Forelimb muscle (tissue), 1 donor: ENCODE data around the gene CELA2A. TPM values are rescaled to one million over a fixed set of nuclear protein-coding genes. Genes with fewer than 3 reads are reported as not detected.
"Not testable (repeated sequence)": the region's sequence is repeated elsewhere in the genome, so short reads cannot be mapped to it uniquely, and the experiment has no call there.

Source experiments
- DNase-seq: peaks from one replicate; pipeline ENCODE4 v3.0.0-alpha.2; 2013; ENCODE audit warnings: low read depth
- polyA plus RNA-seq: library from polyadenylated mRNA; unstranded; fragments of 120-200 nt; gene quantifications from one replicate; pipeline ENCODE4 v1.2.1, GENCODE V29; 2013; ENCODE audit not compliant: insufficient read length

The CELA2A gene
- polyA plus RNA-seq, 1 donor, result 0.35 TPM

GRCh38 chr1:15500184-15501178, 43.9 kb downstream of the CELA2A start:
- no peak for DNase-seq

GRCh38 chr1:15501208-15502032, 44.9 kb downstream of the CELA2A start:
- no peak for DNase-seq

- DNase-seq, result no peak
Measured at GRCh38 chr1:15504436-15504835, 47.9 kb downstream of the CELA2A start.

GRCh38 chr1:15506831-15507230, 50.3 kb downstream of the CELA2A start:
- no peak for DNase-seq

DNA sequence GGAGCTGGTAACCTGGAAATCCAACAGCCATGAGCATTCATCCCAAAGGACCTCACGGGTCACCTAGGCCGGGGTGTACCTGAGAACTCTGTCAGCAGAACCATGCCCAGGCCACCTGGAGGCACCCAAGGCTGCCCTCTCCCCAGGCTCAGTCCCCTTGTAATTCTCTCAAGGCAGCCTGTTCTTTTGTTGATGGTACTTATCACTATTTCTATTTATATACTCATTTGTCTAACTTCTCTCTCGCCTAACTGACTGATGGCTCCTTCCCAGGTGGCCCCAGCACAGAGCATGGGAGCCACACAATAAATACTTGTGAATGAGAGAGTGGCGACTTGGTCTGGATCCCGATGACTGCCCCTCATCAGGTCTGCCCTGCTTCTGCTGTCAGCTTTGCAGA, 50.7 kb downstream of the CELA2A start:
- no peak for DNase-seq

- no peak for DNase-seq
Measured at GRCh38 chr1:15508700-15509487, 52.4 kb downstream of the CELA2A start.

GRCh38 chr1:15509586-15509985, 53.1 kb downstream of the CELA2A start:
- no peak for DNase-seq

DNA sequence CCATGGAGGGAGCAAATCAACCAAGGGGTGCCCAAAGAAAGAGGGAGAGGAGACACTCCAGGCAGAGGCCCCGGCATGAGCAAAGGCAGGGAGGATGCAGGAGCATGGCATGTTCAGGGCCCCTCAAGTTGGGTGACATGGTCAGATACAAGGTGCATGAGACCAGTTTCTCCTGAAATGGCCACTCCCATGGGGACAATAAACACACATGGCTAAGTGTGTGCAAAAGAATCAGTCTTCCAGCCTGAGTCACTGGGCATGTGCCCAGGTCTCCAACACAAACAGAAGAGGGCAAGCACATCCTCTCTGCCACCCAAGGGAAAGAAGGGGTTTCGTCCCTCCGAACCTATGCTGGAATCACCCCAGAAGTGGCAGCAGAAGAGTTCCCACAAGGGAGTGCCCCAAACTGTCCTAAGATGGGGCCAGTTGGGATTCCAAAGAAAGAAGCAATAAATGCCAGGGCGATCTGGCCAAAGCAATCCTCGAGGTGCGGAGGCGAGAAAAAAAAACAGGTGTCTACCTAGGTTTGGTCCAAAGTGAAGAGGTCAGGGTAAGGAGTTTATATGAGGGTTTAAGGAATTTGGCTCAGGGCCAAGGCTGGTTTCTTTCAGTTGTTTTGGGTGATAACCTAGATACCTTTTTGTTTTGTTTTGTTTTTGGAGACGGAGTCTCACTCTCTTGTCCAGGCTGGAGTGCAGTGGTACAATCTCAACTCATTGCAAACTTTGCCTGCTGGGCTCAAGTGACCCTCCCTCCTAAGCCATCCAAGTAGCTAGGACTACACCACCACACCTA, 54.3 kb downstream of the CELA2A start:
- no peak for DNase-seq

DNA sequence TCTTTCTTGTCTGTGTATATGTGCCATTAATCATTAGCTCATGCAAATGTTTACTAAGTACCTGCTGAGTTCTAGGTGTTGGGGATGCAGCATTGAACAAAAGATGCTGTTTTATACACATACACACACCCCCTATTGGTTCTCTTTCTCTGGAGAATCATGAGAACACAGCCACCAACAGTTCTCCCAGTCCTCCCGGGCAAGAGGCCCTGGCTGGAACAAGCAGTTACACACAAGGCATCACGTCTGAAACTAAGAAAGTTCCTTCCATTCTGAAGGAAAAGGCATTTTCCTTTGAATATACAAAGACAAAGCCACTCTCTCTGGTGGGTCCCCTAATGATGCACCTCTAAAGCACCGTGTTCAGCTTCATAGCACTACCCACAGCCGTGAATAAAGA, 56.7 kb downstream of the CELA2A start:
- no peak for DNase-seq

- no peak for DNase-seq
Measured at GRCh38 chr1:15513919-15514318, 57.4 kb downstream of the CELA2A start.

DNA sequence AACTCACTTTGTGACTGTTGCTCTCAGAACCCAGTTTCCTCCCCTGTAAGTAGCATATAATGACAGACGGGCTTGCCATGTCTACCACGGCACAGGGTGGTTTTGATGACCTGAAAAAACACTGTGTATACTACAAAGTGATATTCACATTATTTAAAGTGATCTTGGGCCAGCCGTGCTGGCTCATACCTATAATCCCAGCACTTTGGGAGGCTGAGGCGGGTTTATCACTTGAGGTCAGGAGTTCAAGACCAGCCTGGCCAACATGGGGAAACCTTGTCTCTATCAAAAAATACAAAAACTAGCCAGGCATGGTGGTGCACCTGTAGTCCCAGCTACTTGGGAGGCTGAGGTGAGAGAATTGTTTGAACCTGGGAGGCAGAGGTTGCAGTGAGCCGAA, 58.0 kb downstream of the CELA2A start:
- not testable (repeated sequence) for DNase-seq

DNA sequence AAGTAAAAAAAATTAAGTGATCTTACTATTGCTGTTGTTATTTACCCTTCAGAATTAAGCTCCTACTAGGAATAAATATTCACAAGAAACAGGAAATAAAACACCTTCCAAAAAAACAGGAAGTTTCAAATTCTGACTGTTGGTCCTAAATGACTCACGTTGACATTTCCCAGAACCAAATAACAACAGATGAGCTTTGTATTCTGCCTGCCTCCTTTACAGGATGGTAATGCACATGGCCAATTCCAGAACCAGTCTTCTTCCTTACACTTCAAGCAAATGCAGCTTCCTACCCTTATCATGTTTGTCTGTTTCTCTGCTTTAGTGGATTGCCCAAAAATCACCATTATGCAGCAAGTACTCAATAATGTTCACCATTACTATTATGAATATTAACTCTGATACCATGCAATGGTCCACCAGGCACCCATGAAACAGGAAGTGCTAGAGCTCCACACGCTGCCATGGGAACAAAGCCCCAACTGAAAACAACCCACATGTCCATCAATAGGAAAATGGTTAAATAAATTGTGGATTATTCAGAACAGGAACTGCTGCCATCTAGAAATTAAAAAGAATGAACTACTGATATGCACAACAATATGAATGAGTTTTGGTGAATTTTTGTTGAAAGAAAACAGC, 58.6 kb downstream of the CELA2A start:
- DNase-seq, result no peak

- DNase-seq, result no peak
Measured at GRCh38 chr1:15519625-15520024, 63.1 kb downstream of the CELA2A start.

- DNase-seq, result not testable (repeated sequence)
Measured at GRCh38 chr1:15521206-15521906, 64.8 kb downstream of the CELA2A start.

Other genes starting within 250 kb of the CELA2A start
- 1.9 TPM for gene FHAD1, start 209.5 kb upstream of the CELA2A start, polyA plus RNA-seq
- gene EFHD2, start 46.8 kb upstream of the CELA2A start, polyA plus RNA-seq, result 28.8 TPM
- gene CTRC, start 18.3 kb upstream of the CELA2A start, polyA plus RNA-seq, result 1.1 TPM
- gene CELA2B, start 19.4 kb downstream of the CELA2A start, polyA plus RNA-seq, result 3.1 TPM
- gene CASP9, start 67.5 kb downstream of the CELA2A start, polyA plus RNA-seq, result 19.1 TPM
- gene DNAJC16, start 70.1 kb downstream of the CELA2A start, polyA plus RNA-seq, result 15.1 TPM
- 3.7 TPM for gene AGMAT, start 128.3 kb downstream of the CELA2A start, polyA plus RNA-seq
- gene DDI2, start 160.7 kb downstream of the CELA2A start, polyA plus RNA-seq, result 21.0 TPM
- gene PLEKHM2, start 227.6 kb downstream of the CELA2A start, polyA plus RNA-seq, result 51.5 TPM